ENCODE data around the gene PRDX5. TPM values are rescaled to one million over a fixed set of nuclear protein-coding genes. Genes with fewer than 3 reads are reported as not detected.

Gene PRDX5
- total RNA-seq, 2 donors from 2014 or later: 235 to 289 TPM

DNA sequence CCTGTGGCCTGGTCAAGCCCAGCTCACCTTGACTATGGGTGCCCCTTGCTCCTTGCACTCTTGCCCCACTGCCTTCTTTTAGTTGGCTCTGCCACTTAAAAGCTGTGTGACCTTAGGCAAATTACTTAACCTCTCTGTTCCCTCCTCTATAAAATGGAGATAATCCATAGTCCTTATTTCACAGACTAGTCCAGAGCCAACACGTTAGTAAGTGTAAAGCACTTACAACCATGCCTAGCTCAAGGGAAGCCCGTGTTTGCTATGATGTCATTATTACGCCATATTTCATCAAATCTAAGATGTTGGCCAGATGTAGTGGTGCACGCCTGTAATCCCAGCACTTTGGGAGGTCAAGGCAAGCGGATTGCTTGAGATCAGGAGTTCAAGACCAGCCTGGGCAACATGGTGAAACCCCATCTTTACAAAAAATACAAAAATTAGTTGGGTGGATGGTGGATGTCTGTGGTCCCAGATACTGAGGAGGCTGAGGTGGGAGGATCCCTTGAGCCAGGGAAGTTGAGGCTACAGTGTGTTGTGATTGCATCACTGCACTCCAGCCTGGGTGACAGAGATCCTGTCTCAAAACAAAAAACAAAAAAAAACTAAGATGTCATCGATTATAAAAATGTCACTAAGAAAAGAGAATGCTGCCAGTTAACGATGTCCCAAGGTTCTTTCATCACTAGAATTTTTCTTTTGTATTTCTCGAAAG is 19.8 kb downstream of the PRDX5 start:
- TF ChIP-seq, protein P1, sequence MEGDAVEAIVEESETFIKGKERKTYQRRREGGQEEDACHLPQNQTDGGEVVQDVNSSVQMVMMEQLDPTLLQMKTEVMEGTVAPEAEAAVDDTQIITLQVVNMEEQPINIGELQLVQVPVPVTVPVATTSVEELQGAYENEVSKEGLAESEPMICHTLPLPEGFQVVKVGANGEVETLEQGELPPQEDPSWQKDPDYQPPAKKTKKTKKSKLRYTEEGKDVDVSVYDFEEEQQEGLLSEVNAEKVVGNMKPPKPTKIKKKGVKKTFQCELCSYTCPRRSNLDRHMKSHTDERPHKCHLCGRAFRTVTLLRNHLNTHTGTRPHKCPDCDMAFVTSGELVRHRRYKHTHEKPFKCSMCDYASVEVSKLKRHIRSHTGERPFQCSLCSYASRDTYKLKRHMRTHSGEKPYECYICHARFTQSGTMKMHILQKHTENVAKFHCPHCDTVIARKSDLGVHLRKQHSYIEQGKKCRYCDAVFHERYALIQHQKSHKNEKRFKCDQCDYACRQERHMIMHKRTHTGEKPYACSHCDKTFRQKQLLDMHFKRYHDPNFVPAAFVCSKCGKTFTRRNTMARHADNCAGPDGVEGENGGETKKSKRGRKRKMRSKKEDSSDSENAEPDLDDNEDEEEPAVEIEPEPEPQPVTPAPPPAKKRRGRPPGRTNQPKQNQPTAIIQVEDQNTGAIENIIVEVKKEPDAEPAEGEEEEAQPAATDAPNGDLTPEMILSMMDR (conservative IDR thresholded peaks at IDR 0.05): no peak
- no peaks in the 10 kb centered on the region for H3K9me3 Mint-ChIP-seq
- peaks cover 11% of the 10 kb centered on the region for H3K4me1 Mint-ChIP-seq
- no peaks in the 10 kb centered on the region for H3K4me1 ChIP-seq (ENCODE audit: control insufficient read depth, insufficient read depth, low read length)
- no peak overlapping the region for H3K27ac Mint-ChIP-seq
- no peak overlapping the region for H3K4me3 ChIP-seq (ENCODE audit: low read length)
- H3K27ac ChIP-seq (ENCODE audit: low read depth, low read length): no peak overlapping the region
- WGBS, 2 experiments (ENCODE audit: insufficient coverage in 1 of 2, insufficient read length in 1 of 2): 92 to 96% methylated on average over 7 of the region's 8 CpGs
- H3K4me3 Mint-ChIP-seq: no peak overlapping the region
- peaks cover 13% of the 10 kb centered on the region for H3K27me3 Mint-ChIP-seq (ENCODE audit: insufficient read depth)
- H3K27me3 ChIP-seq (ENCODE audit: control insufficient read depth, insufficient read depth, low read length, poor library complexity, severe bottlenecking): no peaks in the 10 kb centered on the region
- H3K9ac ChIP-seq (ENCODE audit: extremely low read depth, low read length, poor library complexity, severe bottlenecking): no peak overlapping the region
- DNase-seq: no peak
- no peaks in the 10 kb centered on the region for H3K36me3 ChIP-seq (ENCODE audit: control insufficient read depth, insufficient read depth, low read length)
- no peaks in the 10 kb centered on the region for H3K36me3 Mint-ChIP-seq (ENCODE audit: low read depth)
- no peaks in the 10 kb centered on the region for H3K9me3 ChIP-seq (ENCODE audit: control insufficient read depth, low read length)

DNA sequence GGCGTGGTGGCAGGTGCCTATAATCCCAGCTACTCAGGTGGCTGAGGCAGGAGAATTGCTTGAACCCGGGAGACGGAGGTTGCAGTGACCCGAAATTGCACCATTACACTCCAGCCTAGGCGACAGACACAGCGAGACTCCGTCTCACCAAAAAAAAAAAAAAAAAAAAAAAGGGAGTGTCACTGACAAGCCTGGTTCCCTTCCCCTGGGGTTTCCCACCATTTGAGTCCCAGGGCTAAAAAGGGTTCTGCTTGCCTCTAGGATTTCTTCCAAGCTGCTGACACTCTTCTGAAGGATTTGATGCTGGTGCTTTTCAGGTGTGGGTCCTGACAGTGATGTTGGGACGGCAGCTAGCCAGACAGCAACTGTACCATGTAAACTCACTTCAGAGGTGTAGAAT is 20.8 kb downstream of the PRDX5 start:
- WGBS, 2 experiments (ENCODE audit: insufficient coverage in 1 of 2, insufficient read length in 1 of 2): 89 to 91% methylated on average over 8 of the region's 8 CpGs
- H3K9ac ChIP-seq (ENCODE audit: extremely low read depth, low read length, poor library complexity, severe bottlenecking): no peak overlapping the region

DNA sequence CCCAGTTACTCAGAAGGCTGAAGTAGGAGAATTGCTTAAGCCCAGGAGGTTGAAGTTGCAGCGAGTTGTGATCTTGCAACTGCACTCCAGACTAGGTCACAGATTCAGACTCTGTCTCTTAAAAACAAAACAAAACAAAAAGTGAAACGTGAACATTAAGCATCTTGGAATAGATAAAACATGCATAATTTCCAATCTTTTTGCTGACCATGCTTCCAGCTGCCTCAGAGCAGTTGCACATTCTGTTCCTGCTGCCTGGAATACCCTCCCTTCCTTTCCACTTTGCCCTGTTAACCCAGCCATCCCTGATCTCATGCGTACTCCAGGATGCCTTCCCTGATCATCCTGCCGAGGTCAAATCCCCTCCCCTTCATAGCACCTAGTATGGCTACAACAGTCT is 21.4 kb downstream of the PRDX5 start:
- Mint-ChIP-seq H3K27ac (no peak overlapping the region), H3K9me3 (no peaks in the 10 kb centered on the region), H3K36me3 (ENCODE audit: low read depth) (no peaks in the 10 kb centered on the region), H3K4me1 (peaks cover 11% of the 10 kb centered on the region), H3K27me3 (ENCODE audit: insufficient read depth) (peaks cover 13% of the 10 kb centered on the region), H3K4me3 (no peak overlapping the region)
- no peak overlapping the region for H3K4me3 ChIP-seq (ENCODE audit: low read length)
- H3K9me3 ChIP-seq (ENCODE audit: control insufficient read depth, low read length): no peaks in the 10 kb centered on the region
- WGBS, 2 experiments (ENCODE audit: insufficient coverage in 1 of 2, insufficient read length in 1 of 2): 82 to 90% methylated on average over 2 to 4 of the region's 4 CpGs
- no peak for DNase-seq
- H3K27ac ChIP-seq (ENCODE audit: low read depth, low read length): no peak overlapping the region
- H3K9ac ChIP-seq (ENCODE audit: extremely low read depth, low read length, poor library complexity, severe bottlenecking): no peak overlapping the region
- TF ChIP-seq, protein P1 (conservative IDR thresholded peaks at IDR 0.05): no peak
- no peaks in the 10 kb centered on the region for H3K27me3 ChIP-seq (ENCODE audit: control insufficient read depth, insufficient read depth, low read length, poor library complexity, severe bottlenecking)
- H3K36me3 ChIP-seq (ENCODE audit: control insufficient read depth, insufficient read depth, low read length): no peaks in the 10 kb centered on the region
- H3K4me1 ChIP-seq (ENCODE audit: control insufficient read depth, insufficient read depth, low read length): no peaks in the 10 kb centered on the region

More for the DNA sequence above, 20.8 kb downstream of the PRDX5 start:
- peaks cover 13% of the 10 kb centered on the region for H3K27me3 Mint-ChIP-seq (ENCODE audit: insufficient read depth)
- H3K4me3 ChIP-seq (ENCODE audit: low read length): no peak overlapping the region
- no peaks in the 10 kb centered on the region for H3K9me3 ChIP-seq (ENCODE audit: control insufficient read depth, low read length)
- H3K4me3 Mint-ChIP-seq: no peak overlapping the region
- no peaks in the 10 kb centered on the region for H3K36me3 Mint-ChIP-seq (ENCODE audit: low read depth)
- no peaks in the 10 kb centered on the region for H3K27me3 ChIP-seq (ENCODE audit: control insufficient read depth, insufficient read depth, low read length, poor library complexity, severe bottlenecking)
- peaks cover 11% of the 10 kb centered on the region for H3K4me1 Mint-ChIP-seq
- no peak overlapping the region for H3K27ac ChIP-seq (ENCODE audit: low read depth, low read length)
- no peaks in the 10 kb centered on the region for H3K36me3 ChIP-seq (ENCODE audit: control insufficient read depth, insufficient read depth, low read length)
- H3K9me3 Mint-ChIP-seq: no peaks in the 10 kb centered on the region
- no peak for DNase-seq
- no peak overlapping the region for H3K27ac Mint-ChIP-seq
- TF ChIP-seq, protein P1 (conservative IDR thresholded peaks at IDR 0.05): no peak
- no peaks in the 10 kb centered on the region for H3K4me1 ChIP-seq (ENCODE audit: control insufficient read depth, insufficient read depth, low read length)
